ENCODE results near the gene XPO6. TPM values are rescaled to one million over a fixed set of nuclear protein-coding genes. Genes with fewer than 3 reads are reported as not detected.

The XPO6 gene
- total RNA-seq, 1 experiment from 2014 or later, result 85.2 TPM

DNA sequence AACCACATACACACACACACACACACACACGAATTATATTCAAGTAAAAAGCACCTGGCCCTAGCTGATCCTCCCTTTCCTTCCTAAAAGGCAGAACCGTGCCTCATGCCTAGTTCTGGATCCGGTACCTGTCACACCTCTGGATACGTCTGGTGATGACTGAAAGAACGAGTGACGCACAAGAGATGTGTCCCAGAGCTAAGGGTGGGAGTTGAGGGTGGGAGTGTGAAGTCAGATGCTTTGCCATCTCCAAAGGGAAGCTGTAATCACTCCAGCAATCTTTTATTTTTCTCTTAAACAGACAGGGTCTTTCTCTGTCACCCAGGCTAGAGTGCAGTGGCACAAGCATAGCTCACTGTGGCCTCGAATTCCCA lies 121.8 kb downstream of the XPO6 start:
- in situ Hi-C loops (cut with HindIII; ENCODE audit: low pct_unique_long_range_greater_than_20kb, low sequenced_read_pairs), result no loop called here
- DNase-seq (ENCODE audit: low read depth, low spot score), result no peak

DNA sequence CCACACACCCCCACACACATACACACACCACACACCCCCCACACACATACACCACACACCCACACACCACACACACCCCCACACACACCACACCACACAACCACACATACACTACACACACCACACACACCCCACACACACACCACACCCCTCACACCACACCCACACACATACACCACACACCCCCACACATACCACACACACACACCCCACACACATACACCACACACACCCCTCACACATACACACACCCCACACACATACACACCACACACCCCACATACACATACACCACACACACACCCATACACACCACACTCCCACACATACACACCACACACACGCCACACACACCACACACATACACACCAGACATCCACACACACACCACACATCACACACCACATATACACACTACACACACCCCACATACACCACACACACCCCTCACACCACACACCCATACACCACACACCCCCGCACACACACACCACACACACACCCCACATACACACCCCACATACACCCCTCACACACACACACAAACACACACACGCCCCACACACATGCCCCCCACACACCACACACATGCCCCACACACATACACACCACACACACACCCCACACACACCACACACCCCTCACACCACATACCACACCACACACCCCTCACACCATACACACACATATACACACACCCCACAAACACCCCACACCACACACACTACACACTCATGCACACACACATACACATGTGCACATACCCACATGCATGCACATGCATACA lies 122.4 kb downstream of the XPO6 start:
- no peak for DNase-seq (ENCODE audit: low read depth, low spot score)
- in situ Hi-C loops (cut with HindIII; ENCODE audit: low pct_unique_long_range_greater_than_20kb, low sequenced_read_pairs), result no loop called here

DNA sequence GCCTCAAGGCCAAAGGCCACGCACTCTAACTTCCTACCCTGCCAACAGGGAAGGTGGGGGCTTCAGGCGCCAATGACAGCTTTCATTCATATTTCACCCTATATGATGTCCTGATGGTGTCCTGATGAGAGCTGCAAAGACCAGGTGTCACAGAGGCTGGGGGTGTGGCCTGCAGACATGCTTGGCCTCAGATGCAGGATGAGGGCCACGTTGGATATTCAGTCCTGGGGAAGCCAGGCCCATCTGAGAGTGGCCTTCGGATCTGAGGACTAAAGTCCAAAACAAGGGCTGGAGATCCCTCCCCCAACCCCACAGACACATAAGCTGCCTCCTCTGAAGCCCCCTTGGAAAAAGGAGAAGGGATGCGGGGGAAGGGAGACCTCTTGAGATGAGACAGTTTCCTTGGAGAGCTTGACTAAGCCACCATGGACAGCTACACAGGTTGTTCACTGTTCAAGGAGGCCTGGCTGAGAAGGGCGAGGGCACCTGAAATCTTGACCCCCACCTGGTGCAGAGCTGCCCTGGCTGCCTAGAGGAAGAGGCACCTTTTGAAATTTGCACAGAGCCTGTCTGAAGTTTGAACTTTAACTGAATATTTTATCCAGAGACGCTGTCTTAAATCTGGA lies 124.0 kb downstream of the XPO6 start:
- DNase-seq (ENCODE audit: low read depth, low spot score), result no peak
- in situ Hi-C loops (cut with HindIII; ENCODE audit: low pct_unique_long_range_greater_than_20kb, low sequenced_read_pairs), result no loop called here

DNA sequence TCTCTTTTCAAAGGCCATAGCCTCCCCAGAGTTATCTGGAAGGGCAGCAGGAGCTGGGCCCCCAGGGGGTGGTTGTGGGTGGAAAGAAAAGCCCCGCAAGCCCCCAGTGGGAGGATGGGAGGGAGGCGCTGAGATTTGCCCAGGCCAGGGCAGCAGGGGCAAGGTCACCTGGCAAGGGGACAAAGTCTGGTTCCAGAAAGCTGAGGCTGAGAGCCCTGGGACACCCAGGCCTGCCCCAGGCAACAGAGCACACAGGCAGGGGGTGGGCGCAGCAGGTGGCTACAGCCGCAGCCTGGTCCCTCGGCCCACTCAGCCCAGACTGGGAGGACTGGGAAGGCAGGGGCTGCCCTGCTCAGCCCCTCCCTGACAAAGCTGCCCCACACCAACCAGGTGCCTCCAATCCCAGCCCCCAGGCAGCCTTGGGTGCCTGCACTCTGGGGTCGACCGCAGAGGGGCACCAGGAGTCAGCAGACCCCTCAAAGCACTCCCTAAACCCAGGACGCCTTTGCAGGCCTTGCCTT lies 124.6 kb downstream of the XPO6 start:
- in situ Hi-C loops (cut with HindIII; ENCODE audit: low pct_unique_long_range_greater_than_20kb, low sequenced_read_pairs), result no loop called here
- DNase-seq (ENCODE audit: low read depth, low spot score), result no peak

GRCh38 chr16:28086186-28087139 lies 125.3 kb downstream of the XPO6 start:
- DNase-seq (ENCODE audit: low read depth, low spot score), result no peak
- in situ Hi-C loops (cut with HindIII; ENCODE audit: low pct_unique_long_range_greater_than_20kb, low sequenced_read_pairs), result no loop called here

DNA sequence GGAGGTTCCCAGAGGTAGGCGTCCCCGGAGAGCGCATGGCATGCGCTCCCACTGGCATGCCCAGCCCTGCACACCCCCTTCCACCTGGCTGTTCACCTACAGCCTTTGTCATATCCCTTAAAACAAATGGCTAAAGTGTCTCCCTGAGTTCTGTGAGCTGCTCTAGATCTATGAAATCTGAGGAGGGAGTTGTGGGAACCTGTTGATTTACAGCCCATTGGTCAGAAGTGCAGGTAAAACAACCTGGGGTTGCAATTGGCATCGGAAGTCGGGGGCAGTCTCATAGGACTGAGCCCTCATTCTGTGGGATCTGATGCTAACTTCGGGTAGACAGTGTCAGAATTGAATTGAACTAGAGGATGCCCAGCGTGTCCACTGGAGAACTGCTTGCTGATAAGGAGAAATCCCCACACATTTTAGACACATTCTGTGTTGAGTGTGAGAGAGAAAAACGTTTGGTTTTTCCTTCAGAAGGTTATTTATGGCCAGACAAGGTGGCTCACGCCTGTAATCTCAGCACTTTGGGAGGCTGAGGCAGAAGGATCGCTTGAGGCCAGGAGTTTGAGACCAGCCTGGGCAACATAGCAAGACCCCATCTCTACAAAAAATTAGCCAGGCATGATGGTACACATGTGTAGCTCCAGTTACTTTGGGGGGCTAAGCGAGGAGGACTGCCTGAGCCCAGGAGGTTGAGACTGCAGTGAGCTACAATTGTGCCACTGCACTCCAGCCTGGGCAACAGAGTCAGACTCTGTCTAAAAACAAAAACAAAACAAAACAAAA lies 126.2 kb downstream of the XPO6 start:
- DNase-seq (ENCODE audit: low read depth, low spot score), result no peak
- in situ Hi-C loops (cut with HindIII; ENCODE audit: low pct_unique_long_range_greater_than_20kb, low sequenced_read_pairs), result no loop called here

DNA sequence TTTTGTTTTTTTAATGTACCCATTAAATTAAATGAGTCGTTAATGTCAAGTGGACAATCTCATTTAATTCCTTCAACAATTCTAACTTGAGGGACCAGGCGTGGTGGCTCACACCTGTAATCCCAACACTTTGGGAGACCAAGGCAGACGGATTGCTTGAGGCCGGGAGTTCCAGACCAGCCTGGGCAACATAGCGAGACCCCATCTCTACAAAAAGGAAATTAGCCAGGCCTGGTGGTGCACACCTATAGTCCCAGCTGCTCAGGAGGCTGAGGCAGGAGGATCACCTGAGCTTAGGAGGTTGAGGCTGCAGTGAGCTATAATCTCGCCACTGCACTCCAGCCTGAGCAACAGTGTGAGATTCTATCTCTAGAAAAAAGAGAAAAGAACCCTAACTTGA lies 127.6 kb downstream of the XPO6 start:
- no peak for DNase-seq (ENCODE audit: low read depth, low spot score)
- in situ Hi-C loops (cut with HindIII; ENCODE audit: low pct_unique_long_range_greater_than_20kb, low sequenced_read_pairs), result no loop called here

GRCh38 chr16:28082624-28083023 lies 129.1 kb downstream of the XPO6 start:
- no peak for DNase-seq (ENCODE audit: low read depth, low spot score)
- in situ Hi-C loops (cut with HindIII; ENCODE audit: low pct_unique_long_range_greater_than_20kb, low sequenced_read_pairs), result no loop called here

DNA sequence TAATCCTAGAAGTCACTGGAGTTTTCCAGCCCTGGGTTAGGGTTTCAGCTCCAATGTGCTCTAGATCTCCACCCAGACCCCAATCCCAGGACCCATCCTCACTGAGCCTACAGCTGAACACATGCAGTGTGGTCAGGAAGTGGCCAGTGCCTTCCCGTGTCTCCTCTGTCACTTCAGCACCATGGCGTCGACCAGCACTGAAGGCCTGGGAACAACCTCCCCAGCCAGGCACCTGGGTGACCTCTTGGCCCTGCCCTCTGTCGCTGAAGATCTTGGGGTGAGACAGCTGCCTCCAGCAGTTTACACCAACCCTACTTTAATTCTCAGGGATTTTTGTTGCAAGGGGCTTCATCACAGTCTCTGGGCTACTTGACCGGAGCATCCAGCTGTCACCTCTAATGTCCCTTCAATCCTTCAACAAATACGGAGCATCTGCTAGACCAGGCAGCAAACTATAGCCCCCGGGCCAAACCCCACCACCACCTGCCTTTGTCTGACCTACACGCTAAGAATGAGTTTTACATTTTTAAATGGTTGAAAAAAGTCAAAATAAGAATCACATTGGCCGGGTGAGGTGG lies 130.3 kb downstream of the XPO6 start:
- in situ Hi-C loops (cut with HindIII; ENCODE audit: low pct_unique_long_range_greater_than_20kb, low sequenced_read_pairs), result no loop called here
- no peak for DNase-seq (ENCODE audit: low read depth, low spot score)

DNA sequence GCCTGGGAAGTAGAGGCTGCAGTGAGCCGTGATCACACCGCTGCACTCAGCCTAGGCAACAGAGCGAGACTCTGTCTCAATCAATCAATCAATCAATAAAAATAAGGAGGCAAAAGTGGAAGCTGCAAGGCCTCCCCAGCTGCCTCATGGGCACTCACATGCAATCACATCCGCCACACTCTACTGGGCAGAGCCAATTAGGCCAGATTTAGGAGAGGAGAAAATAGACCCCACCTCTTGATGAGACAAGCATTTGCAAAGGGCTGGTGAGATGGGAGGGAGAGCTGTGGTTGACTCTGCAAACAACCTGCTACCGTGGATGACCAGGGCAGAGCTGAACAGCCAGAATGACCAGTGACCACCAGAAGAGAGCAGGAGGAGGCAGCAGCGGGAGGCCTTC lies 133.5 kb downstream of the XPO6 start:
- in situ Hi-C loops (cut with HindIII; ENCODE audit: low pct_unique_long_range_greater_than_20kb, low sequenced_read_pairs), result no loop called here
- DNase-seq (ENCODE audit: low read depth, low spot score), result no peak

GRCh38 chr16:28073836-28074235 lies 137.9 kb downstream of the XPO6 start:
- in situ Hi-C loops (cut with HindIII; ENCODE audit: low pct_unique_long_range_greater_than_20kb, low sequenced_read_pairs), result no loop called here
- DNase-seq (ENCODE audit: low read depth, low spot score), result no peak

- no peak for DNase-seq (ENCODE audit: low read depth, low spot score)
- in situ Hi-C loops (cut with HindIII; ENCODE audit: low pct_unique_long_range_greater_than_20kb, low sequenced_read_pairs), result no loop called here
Measured at GRCh38 chr16:28072087-28072486, 139.7 kb downstream of the XPO6 start.

DNA sequence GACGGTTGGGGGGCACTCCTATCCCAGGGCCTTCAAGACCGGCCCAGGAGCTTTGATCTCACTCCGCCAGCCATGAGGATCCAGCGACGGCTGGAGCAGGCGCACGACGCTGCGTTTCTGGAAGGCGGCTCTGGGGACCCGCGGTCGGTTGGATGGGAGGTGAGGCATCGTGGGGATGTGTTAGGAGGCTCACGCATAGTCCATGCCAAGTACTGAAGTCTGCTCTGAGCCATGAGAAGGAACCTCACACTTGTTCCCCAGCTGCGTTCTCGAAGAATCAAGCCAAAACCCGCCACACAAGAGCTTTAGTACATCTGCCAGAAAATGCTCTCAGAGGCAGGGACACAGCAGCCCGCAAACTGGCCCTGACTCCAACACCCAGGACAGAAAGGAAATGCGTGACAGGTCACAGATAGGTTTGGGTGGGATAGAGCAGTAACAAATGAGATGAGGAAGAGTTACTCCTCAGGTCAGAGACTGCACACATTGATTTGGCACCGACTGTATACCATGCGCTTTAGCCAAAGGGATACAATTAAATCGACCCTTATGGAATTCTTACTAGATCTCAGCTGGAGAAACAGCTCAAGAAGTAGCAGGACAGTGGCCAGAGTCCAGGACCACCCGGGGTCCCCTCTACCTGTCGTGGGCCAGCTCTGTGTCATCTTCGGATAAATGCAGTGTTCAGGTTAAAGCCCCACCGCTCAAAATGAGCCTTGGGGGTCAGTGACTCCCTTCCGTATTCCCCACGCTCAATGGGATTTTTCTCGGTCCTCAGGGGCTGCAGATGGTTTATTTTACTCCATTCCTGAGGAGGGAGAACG lies 141.6 kb downstream of the XPO6 start:
- in situ Hi-C loops (cut with HindIII; ENCODE audit: low pct_unique_long_range_greater_than_20kb, low sequenced_read_pairs), result no loop called here
- DNase-seq (ENCODE audit: low read depth, low spot score), result no peak

DNA sequence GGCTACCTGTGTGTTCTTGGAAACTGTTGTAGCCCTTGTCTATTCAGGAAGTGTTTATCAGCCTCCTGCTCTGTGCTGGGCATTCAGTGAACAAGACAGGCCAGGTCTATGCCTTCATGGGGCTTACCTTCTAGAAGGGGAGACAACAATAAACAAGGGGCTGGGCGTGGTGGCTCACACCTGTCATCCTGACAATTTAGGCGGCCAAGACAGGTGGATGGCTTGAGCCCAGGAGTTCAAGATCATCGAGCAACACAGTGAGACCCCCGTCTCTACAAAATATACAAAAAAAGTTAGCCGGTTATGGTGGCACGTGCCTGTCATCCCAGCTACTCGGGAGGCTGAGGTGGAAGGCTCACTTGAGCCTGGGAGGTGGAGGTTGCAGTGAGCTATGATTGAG lies 142.8 kb downstream of the XPO6 start:
- DNase-seq (ENCODE audit: low read depth, low spot score), result no peak
- in situ Hi-C loops (cut with HindIII; ENCODE audit: low pct_unique_long_range_greater_than_20kb, low sequenced_read_pairs), result no loop called here

DNA sequence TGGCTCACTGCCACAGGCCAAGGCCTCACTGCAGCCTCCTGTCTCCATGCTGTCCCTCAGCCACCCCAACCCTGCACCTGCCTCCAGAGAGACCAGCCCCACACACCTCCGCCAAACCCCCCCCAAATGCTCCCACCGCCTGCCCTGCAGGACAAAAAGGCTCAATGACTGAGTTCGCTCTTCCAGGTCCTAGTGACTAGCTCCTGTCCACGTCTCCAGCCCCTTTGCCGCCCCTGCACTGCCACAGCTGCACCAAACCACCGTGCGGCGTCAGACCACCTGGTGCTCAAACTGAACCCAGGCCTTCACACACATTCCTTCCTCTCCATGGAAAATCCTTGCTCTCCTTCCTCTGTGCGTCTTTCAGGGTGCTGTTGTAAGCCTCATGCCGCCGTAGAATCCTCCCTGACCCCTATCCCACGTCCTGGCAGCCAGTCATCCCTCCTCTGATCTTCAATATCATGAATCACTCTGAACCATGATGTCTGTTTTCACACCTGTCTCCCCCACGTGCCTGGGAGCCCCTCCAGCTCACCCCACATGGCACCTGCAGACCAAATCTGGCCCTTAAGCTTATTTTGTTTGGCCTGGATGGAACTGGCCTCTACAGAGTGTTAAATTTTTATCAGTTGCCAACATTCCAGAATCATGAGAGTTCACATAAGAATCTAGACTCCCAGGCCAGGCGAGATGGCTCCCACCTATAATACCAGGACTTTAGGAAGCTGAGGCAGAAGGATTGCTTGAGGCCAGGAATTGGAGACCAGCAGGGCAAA lies 144.0 kb downstream of the XPO6 start:
- DNase-seq (ENCODE audit: low read depth, low spot score), result no peak
- in situ Hi-C loops (cut with HindIII; ENCODE audit: low pct_unique_long_range_greater_than_20kb, low sequenced_read_pairs), result no loop called here

Measured in SK-MEL-5 (cell line).